Measurements from ENCODE around the gene FAM227B.

DNA sequence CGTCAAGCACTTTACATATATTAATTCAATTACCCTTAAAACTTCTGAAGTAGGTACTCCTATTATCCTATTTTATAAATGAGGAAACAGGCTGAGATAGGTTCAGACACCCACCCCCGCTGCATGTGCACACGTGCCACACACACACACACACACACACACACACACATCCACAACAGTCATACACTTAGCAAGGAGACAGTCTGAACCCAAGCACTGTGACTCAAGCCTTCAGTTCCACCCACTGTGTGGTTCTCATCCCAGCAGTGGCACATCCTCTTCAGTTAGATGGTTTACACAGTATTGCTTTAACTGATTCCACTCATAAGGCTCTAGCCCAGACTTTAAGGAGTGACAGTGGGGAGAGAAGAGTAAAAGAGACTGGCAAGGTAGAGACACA is 288.7 kb downstream of the FAM227B start:
- no peak for TF ChIP-seq POLR2AphosphoS5 (IDR thresholded peaks at IDR 0.05; ENCODE audit: low read depth, low read length)
- no peak for TF ChIP-seq TAF1 (IDR thresholded peaks at IDR 0.05; ENCODE audit: borderline replicate concordance, low read depth, low read length)
- no peak for TF ChIP-seq POLR2A (IDR thresholded peaks at IDR 0.05; ENCODE audit: low read depth, low read length)
